Measurements from ENCODE around the gene CTSO.

DNA sequence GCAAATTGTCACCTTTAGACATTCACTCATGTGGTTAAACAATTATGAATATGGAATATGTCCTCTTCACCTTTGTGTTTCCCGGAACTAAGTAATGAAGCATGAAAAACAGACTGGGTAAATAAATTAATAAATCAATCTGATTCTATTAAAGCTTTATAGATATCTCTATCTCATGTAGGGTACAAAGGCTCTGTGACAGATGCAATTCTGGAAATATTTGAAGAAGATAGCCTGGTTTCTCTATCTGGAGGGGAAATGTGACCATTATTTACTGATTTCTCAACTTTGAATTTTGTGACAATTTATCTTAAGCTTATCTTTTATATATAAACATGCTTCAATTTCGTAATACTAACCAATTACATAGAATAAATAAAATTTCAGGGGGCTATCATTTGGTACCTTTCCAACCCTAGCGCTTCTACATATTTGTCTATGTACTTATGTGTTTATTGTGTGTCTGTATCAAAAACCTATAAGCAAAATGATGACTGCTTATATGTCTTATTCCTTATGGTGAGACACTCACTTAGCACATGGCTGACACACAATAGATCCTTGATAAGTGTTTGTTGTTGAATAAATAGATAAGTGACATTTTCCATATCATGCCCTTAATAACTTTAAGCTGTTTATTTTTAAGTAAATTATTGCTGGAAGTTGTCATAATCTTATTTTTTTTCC is 9.9 kb downstream of the CTSO start:
- TF ChIP-seq, protein P1, sequence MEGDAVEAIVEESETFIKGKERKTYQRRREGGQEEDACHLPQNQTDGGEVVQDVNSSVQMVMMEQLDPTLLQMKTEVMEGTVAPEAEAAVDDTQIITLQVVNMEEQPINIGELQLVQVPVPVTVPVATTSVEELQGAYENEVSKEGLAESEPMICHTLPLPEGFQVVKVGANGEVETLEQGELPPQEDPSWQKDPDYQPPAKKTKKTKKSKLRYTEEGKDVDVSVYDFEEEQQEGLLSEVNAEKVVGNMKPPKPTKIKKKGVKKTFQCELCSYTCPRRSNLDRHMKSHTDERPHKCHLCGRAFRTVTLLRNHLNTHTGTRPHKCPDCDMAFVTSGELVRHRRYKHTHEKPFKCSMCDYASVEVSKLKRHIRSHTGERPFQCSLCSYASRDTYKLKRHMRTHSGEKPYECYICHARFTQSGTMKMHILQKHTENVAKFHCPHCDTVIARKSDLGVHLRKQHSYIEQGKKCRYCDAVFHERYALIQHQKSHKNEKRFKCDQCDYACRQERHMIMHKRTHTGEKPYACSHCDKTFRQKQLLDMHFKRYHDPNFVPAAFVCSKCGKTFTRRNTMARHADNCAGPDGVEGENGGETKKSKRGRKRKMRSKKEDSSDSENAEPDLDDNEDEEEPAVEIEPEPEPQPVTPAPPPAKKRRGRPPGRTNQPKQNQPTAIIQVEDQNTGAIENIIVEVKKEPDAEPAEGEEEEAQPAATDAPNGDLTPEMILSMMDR (IDR thresholded peaks at IDR 0.05) = no peak
- TF ChIP-seq POLR2A (IDR thresholded peaks at IDR 0.05) = no peak
